ENCODE data around the gene UAP1L1.
"Not testable (repeated sequence)": the region's sequence is repeated elsewhere in the genome, so short reads cannot be mapped to it uniquely, and the experiment has no call there.

The UAP1L1 gene

GRCh38 chr9:137057545-137057944 is 19.8 kb upstream of the UAP1L1 start:
- DNase-seq, result peak; percentile 66

DNA sequence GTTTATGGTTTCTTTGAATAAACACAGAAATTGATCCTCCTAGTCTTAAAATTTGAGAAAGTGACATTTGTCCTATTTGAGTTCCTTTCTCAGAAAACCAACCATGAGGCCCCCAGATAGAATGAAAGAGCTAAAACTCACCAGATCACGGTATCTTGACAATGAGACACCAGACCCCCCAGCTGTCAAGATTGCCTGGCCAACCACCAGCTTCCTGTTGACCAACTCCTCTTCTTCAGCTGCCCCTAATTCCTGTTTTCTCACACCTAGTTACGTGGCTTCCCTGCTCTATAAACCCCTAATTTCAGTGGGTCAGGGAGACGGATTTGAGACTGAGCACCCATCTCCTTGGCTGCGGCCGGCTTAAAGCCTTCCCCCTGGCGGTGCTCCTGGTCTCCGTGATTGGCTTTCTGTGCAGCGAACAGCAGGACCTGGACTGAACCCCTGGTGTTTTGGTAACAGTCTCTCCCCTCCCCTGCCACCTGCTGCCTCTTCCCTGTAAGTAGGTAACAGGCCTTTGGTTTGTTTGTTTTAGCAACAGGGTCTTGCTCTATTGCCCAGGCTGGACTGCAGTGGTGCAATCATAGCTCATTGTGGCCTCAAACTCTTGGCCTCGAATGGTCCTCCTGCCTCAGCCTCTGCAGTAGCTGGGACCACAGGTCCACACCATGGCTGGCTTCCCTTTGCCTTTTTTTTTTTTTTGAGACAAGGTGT is 18.6 kb upstream of the UAP1L1 start:
- no peak for DNase-seq

- no peak for DNase-seq
These were observed 14.9 kb upstream of the UAP1L1 start for GRCh38 chr9:137062384-137062783.

- not testable (repeated sequence) for DNase-seq
These were observed 14.5 kb upstream of the UAP1L1 start for GRCh38 chr9:137062798-137063197.

DNA sequence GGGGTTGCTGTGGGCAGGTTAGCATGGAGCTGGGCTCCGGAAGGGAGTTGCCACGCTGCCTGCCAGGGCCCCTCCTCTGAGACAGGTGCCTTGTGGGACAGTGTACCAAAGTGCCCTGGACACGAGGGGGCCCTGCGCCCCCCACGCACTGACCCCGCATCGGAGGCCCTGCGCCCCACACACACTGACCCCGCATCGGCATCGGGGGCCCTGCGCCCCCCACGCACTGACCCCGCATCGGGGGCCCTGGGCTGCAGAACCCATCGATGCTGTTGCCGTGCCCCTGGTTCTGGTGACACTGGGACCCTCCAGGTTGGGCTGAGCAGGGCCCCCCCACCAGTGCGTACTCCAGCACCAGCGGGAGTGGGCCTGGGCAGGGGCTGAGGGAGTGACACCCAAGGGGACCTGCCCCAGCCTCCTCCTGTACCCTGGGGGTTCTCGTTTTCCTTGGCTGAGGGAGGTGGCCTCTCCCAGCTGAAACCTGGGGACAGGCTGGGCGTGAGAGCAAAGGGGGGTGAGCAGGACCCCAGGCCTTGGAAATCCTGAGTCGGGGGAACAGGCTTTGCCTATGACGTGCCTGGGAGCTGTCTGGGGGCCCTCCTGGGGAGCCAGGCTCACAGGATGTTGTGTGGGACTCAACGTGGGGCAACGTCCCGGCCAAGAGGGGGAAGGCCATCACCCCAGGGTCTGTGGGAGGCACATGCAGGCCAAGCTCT is 13.8 kb upstream of the UAP1L1 start:
- DNase-seq, result no peak

GRCh38 chr9:137064027-137064879 is 13.1 kb upstream of the UAP1L1 start:
- DNase-seq, result no peak

DNA sequence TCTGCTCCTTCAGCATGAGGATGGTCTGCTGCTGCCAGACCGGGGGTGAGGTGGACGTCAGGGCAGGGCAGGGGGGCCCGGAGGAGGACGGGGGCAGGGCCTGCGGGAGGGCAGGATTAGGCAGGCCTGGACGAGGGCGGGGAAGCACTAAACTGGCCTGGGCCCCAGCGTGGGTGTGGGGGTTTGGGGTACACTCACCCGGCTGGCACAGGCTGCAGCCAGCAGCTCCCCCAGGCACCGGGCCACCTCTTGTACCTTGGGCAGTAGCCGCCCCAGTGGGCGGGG is 12.5 kb upstream of the UAP1L1 start:
- DNase-seq, result no peak

DNA sequence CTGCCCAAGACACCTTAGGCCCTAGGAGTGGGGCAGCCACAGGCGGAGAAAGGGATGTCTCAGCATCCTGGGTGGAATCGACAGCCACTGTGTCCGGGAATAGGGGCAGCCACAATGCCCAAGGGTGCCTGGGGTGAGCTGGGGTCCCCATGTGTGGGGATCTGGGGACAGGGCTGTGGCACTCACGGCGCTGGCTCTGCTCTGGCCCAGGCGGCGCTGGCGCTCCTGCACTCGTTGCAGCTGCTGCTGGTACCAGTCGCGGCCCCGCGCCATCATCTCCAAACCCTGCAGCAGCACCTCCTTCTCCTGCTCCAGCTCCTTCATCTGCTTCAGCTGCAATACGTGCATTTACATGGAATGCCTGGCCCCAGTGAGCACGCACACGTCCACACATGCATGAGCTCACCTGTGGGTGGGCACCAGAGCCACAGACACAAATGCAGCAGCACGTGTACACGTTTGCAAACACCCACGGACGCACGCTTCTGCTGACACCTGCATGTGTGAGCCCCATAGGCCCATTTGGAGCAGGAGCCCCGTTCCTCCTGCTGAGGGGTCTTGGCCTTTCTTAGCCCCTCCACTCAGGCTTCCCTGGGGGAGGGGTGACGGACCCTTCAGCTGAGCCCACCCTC is 11.9 kb upstream of the UAP1L1 start:
- DNase-seq, result no peak

DNA sequence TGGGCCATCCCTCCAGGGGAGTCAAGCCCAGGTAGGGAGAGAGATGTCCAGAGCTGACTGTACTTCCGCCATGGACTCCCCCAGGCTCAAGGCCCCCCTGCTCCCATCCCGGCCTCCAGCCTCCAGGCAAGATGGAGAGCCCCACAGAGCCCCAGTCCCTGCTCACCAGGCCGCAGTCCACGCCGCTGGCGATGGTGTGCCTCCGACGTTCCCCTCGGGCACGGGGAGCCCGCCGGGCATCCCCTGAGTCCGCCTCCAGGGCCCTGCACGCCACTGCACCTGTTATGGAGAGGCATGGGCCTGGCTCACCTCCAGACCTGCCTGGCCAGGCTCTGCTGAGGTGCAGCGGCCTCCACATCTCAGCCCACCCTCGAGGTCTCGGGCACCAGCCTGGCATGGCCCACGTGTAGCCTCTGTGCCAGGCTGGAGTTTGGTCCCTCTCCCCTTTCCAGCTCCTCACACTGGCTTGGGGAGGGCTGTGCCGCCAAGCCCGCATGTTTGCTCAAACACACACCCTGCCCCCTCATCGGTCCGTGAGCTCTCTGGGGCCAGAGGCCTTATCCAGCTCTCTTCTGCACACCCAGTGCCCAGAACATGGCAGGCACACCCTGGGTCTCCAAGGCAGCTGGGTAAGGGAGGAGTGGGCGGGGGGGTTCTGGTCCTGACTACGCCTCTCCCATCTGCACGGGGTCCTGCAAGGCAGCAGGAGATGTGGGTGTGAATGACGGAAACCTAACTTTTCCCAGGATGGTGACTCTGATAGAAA is 11.0 kb upstream of the UAP1L1 start:
- DNase-seq, result no peak

GRCh38 chr9:137067860-137068538 is 9.3 kb upstream of the UAP1L1 start:
- peak; percentile 74 for DNase-seq

DNA sequence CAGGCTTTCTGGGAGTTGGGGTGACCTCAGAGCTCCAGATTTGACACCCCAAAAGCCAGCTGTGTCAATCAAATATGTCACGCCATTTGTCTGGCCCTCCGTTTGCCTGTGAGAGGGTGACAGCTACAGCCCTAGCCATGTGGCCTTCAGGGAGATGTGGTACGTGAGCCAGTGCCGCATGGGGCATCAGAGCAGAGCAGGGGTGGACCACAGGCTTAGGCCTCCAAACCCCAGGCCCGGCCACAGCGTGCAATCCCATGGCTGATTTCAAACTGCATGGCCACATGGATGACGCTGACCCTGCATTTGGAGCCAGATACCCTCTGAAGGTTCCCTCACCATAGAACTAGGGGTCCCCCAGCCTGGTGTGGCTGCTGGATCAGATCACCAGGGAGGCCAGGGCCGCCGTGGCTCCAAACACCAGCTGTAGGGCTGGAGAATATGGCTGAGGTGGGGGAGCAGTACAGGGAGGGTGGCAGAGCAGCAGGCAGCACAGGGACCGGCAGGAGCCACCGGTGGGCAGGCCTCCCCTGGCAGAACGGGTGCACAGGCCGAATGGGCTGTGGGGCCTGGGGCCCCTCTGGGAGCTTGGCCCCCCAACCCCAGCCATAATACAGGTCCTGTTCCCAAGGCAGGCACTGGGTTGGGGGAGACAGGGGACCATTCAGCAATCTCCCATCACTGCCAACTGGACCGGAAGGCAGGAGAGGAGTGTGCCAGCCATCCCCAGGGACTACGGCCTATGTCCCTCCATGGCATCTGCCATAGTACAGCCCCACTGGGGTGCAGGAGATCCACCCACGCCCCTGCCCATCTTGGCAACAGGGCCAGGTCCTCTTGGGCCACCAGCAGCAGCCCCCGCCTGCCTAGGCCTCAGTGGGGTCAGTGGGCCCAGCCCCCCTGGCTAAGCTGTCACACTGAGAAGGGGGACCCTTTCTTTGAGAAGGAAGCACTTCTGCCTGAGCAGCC is 8.5 kb upstream of the UAP1L1 start:
- DNase-seq, result no peak

GRCh38 chr9:137069508-137070091 is 7.7 kb upstream of the UAP1L1 start:
- no peak for DNase-seq

DNA sequence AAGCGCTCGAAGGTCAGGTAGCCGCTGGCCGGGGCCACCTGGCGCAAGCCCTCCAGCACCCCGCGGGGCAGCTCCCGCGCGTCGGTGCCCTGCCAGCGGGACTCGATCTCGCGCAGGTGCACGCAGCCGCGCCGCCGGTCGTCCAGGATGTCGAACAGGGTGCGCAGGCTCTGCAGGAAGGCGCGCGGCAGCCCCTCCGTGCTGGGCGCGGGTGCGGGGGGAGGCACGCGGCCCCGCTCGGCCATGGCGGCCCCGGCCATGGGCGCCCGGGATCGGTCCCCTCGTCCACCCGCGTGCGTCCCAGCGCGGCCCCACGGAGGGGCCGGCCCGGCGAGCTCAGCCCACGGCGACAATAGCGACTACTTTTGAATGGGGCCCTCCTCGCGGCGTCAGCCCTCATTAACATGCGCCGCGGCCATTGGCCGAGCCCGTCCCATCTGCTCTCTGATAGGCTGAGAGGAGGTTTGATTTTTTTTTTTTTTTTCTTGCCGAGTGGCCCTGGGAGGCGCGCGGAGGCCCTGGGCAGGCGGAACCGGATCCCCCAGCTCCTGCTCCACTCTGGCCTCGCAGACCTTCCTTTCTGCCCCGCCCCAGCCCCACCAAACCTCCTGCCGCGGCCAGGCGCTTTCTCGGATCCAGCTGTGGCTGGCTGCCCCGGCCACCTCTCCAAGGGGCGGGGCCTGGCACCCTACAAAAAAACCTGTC is 7.0 kb upstream of the UAP1L1 start, which contains the start of gene SAPCD2:
TSS of gene SAPCD2 (minus strand) at position 357 of the 705 bp plus-strand sequence. CDS start at position 260, 97 bp downstream.
- peak; percentile 91 for DNase-seq

DNA sequence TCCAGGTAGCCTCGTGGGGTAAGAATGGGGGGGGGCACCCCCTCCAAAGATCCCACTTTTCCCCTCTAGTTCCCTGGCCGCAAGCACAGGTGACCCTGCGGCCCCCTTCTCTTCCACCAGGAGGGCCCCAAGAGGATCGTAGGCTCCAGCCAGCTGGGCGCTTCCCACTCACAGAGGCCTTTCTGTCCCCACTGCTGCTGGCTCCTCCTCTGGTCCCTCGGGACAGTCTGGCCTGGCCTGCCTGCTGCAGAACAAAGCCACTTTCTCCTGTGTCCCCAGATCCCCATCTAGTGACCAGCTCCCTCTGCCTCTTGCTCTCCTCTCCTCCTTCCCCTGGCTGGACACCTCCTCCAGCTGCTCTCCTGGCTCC is 6.4 kb upstream of the UAP1L1 start:
- DNase-seq, result peak; percentile 88

GRCh38 chr9:137071282-137071681 is 6.0 kb upstream of the UAP1L1 start:
- DNase-seq, result no peak

GRCh38 chr9:137073992-137074399 is 3.3 kb upstream of the UAP1L1 start:
- no peak for DNase-seq

DNA sequence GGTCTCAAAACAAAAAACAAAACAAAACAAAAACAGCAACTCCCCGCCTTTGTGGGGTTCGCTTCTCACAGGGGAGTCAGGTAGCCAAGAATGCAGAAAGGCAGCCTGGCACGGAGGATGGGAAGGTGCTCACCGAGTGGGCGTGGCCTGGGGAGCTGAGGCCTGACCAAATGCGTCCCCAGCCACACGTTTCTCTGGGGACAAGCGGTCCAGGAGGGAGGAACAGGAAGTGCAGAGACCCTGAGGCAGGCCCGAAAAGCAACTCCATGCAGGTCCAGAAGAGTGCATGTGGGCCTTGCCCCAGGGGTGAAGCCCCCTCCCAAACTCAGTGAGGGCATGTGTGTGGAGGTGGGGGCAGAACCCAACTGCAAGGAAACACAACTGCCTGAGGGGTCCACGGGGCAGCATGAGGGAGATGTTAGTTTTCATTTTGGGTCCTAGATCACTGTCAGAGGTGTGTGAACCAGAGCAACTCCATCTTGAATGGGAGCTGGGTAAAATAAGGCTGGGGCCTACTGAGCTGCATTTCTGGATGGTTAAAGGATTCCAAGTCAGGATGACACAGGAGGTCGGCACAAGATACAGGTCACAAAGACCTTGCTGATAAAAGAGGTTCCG is 2.6 kb upstream of the UAP1L1 start:
- no peak for DNase-seq

- DNase-seq, result no peak
These were observed 2.0 kb upstream of the UAP1L1 start for GRCh38 chr9:137075275-137075775.

- DNase-seq, result no peak
These were observed 694 bp upstream of the UAP1L1 start for GRCh38 chr9:137076636-137077009.

All from DMS79 (cell line).